ENCODE data around the gene MOV10L1. TPM values are rescaled to one million over a fixed set of nuclear protein-coding genes. Genes with fewer than 3 reads are reported as not detected.
"Not testable (repeated sequence)": the region's sequence is repeated elsewhere in the genome, so short reads cannot be mapped to it uniquely, and the experiment has no call there.

The MOV10L1 gene
- total and polyA plus RNA-seq, 5 donors from 2014 or later: not detected

DNA sequence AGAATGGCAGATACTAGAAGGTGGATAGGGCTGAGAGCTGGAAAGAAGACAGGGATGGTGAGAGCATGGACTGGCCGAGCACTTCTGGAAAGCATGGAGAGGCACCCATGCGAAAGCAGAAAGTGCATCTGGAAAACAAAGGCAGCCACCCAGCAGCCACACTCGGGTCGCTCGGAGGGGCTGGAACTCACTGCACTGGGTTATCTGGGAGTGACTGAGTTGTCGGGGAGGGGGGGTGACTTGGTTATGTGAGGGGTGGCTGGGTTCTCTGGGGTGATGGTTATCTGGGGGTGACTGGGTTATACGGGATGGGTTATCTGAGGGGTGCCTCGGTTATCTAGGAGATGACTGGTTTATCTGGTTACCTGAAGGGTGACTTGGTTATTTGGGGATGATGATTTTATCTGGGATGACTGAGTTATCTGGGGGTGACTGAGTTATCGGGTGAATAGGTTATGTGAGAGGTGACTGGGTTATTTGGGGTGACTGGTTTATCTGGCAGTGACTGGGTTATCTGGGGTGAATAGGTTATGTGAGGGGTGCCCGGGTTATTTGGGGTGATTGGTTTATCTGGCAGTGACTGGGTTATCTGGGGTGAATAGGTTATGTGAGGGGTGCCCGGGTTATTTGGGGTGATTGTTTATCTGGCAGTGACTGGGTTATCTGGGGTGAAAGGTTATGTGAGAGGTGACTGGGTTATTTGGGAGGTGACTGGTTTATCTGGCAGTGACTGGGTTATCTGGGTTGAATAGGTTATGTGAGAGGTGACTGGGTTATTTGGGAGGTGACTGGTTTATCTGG lies 78.1 kb downstream of the MOV10L1 start:
- no peak overlapping the region for H3K27ac Mint-ChIP-seq
- no peaks in the 10 kb centered on the region for H3K9me3 Mint-ChIP-seq
- peaks cover 0 to 10% (median 2%) of the 10 kb centered on the region in 4 donors for H3K4me1 Mint-ChIP-seq
- no peak overlapping the region for H3K4me3 Mint-ChIP-seq
- H3K36me3 Mint-ChIP-seq: no peaks in the 10 kb centered on the region
- H3K4me1 ChIP-seq (ENCODE audit: control insufficient read depth, insufficient read depth, low read length, poor library complexity, severe bottlenecking): no peaks in the 10 kb centered on the region
- no peaks in the 10 kb centered on the region for H3K36me3 ChIP-seq (ENCODE audit: control insufficient read depth, insufficient read depth, low read length)
- DNase-seq (no peak), ATAC-seq (ENCODE audit: low read depth in 2 of 2) (no peak)
- H3K4me3 ChIP-seq (ENCODE audit: low read depth, low read length): no peak overlapping the region
- peaks cover 4% of the 10 kb centered on the region for H3K27me3 ChIP-seq (ENCODE audit: control insufficient read depth, insufficient read depth, low read length)
- H3K9me3 ChIP-seq (ENCODE audit: control insufficient read depth in 2 of 2, low read length in 2 of 2): no peaks in the 10 kb centered on the region
- H3K27ac ChIP-seq (ENCODE audit: insufficient read depth, low read length, poor library complexity, severe bottlenecking): no peak overlapping the region
- peaks cover 45% of the 10 kb centered on the region for H3K27me3 Mint-ChIP-seq

GRCh38 chr22:50168490-50169180 lies 78.8 kb downstream of the MOV10L1 start:
- H3K4me1 Mint-ChIP-seq; H3K9me3 Mint-ChIP-seq; H3K4me3 ChIP-seq (ENCODE audit: low read depth, low read length); H3K27me3 ChIP-seq (ENCODE audit: control insufficient read depth, insufficient read depth, low read length); H3K36me3 ChIP-seq (ENCODE audit: control insufficient read depth, insufficient read depth, low read length); H3K4me1 ChIP-seq (ENCODE audit: control insufficient read depth, insufficient read depth, low read length, poor library complexity, severe bottlenecking); DNase-seq; H3K27ac ChIP-seq (ENCODE audit: insufficient read depth, low read length, poor library complexity, severe bottlenecking); H3K9me3 ChIP-seq (ENCODE audit: control insufficient read depth in 2 of 2, low read length in 2 of 2); H3K36me3 Mint-ChIP-seq; H3K27ac Mint-ChIP-seq; ATAC-seq (ENCODE audit: low read depth in 2 of 2): not testable (repeated sequence)
- Mint-ChIP-seq H3K27me3 (peaks cover 52% of the 10 kb centered on the region), H3K4me3 (peak overlapping the region; percentile 70 to 92 (median 72))

DNA sequence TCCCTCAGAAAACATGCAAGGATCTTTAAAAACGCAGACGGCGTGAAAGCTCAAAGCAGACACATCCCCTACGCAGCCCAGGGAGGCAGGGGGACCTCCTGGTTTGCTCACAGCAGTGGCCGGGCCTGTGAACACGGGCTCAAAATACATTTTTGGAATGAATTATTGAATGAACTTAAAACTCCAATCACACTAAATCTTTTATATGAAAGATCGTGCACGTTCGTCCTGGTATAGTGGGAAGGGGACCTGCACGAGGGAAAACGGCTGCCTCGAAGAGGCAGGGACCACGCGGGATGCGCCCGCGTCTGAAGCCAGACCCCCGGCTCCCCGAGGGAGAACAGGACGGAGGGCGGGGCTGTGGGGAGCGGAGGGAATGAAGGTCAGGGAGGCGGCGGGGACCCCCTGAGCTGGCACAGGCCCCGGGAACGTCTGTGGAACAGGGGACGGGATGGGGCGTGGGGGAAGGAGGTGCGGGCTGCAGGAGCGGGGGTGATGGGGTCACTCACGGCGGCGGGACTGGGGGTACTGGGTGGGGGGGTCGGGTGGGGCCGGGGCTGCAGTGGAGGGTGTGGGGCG lies 79.5 kb downstream of the MOV10L1 start:
- Histone ChIP-seq H3K27ac (ENCODE audit: insufficient read depth, low read length, poor library complexity, severe bottlenecking) (no peak overlapping the region), H3K9me3 (ENCODE audit: control insufficient read depth in 2 of 2, low read length in 2 of 2) (no peaks in the 10 kb centered on the region), H3K4me1 (ENCODE audit: control insufficient read depth, insufficient read depth, low read length, poor library complexity, severe bottlenecking) (no peaks in the 10 kb centered on the region), H3K27me3 (ENCODE audit: control insufficient read depth, insufficient read depth, low read length) (peaks cover 4% of the 10 kb centered on the region), H3K4me3 (ENCODE audit: low read depth, low read length) (no peak overlapping the region), H3K36me3 (ENCODE audit: control insufficient read depth, insufficient read depth, low read length) (no peaks in the 10 kb centered on the region)
- peak overlapping the region; percentile 70 to 92 (median 72) for H3K4me3 Mint-ChIP-seq
- no peak for DNase-seq
- no peak for ATAC-seq (ENCODE audit: low read depth in 2 of 2)
- H3K36me3 Mint-ChIP-seq: no peaks in the 10 kb centered on the region
- peaks cover 52% of the 10 kb centered on the region for H3K27me3 Mint-ChIP-seq
- no peaks in the 10 kb centered on the region for H3K9me3 Mint-ChIP-seq
- peaks cover 0 to 10% (median 2%) of the 10 kb centered on the region in 4 donors for H3K4me1 Mint-ChIP-seq
- H3K27ac Mint-ChIP-seq: no peak overlapping the region

GRCh38 chr22:50169774-50170341 lies 80.1 kb downstream of the MOV10L1 start:
- no peaks in the 10 kb centered on the region for H3K36me3 Mint-ChIP-seq
- peaks cover 0 to 10% (median 2%) of the 10 kb centered on the region in 4 donors for H3K4me1 Mint-ChIP-seq
- ATAC-seq (ENCODE audit: low read depth in 2 of 2) (peak in 1 of 2 donors; percentile 27), DNase-seq (peak in 1 of 3 donors; percentile 62)
- no peaks in the 10 kb centered on the region for H3K9me3 Mint-ChIP-seq
- no peaks in the 10 kb centered on the region for H3K36me3 ChIP-seq (ENCODE audit: control insufficient read depth, insufficient read depth, low read length)
- no peaks in the 10 kb centered on the region for H3K9me3 ChIP-seq (ENCODE audit: control insufficient read depth in 2 of 2, low read length in 2 of 2)
- H3K27ac ChIP-seq (ENCODE audit: insufficient read depth, low read length, poor library complexity, severe bottlenecking): no peak overlapping the region
- H3K27me3 Mint-ChIP-seq: peaks cover 55% of the 10 kb centered on the region
- no peak overlapping the region for H3K27ac Mint-ChIP-seq
- no peak overlapping the region for H3K4me3 ChIP-seq (ENCODE audit: low read depth, low read length)
- no peaks in the 10 kb centered on the region for H3K4me1 ChIP-seq (ENCODE audit: control insufficient read depth, insufficient read depth, low read length, poor library complexity, severe bottlenecking)
- H3K27me3 ChIP-seq (ENCODE audit: control insufficient read depth, insufficient read depth, low read length): peaks cover 4% of the 10 kb centered on the region
- no peak overlapping the region for H3K4me3 Mint-ChIP-seq

DNA sequence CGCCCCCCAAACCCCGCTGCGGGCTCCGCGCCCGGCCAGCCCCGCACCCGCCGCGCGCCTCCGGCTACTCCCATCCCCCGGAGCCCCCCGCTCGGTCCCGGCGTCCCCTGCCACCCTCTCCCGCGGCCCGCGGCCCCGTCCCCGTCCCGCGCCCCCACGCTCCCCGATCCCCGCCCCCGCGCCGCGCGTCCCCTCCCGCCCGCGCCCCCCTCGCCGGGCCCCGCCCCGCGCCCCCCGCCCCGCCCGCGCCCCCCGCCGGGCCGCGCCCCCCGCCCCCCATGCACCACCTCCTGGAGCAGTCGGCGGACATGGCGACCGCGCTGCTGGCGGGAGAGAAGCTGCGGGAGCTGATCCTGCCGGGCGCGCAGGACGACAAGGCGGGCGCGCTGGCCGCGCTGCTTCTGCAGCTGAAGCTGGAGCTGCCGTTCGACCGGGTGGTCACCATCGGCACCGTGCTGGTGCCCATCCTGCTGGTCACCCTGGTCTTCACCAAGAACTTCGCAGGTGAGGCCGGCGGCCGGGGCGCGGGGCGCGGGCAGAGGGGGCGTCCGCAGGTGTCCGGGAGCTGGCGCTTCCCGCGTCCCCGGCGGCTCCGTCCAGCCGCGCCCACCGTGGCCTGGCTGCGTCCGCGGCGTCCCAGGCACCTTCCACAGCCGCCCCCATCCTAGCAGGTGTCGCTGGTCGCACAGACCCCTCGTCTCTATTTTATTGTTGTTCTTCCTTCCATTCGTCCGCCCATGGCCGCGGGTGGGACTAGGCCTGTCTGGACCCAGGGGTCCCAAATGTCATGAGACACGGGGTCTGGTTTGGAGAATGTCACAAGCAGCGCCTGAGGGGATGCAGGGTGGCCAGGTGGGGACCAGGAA lies 80.9 kb downstream of the MOV10L1 start, which contains the start of gene PANX2:
TSS of gene PANX2 (plus strand) at position 279 of the 866 bp plus-strand sequence. CDS start at position 279, 0 bp downstream.
- DNase-seq (no peak), ATAC-seq (ENCODE audit: low read depth in 2 of 2) (no peak)
- H3K36me3 ChIP-seq (ENCODE audit: control insufficient read depth, insufficient read depth, low read length): no peaks in the 10 kb centered on the region
- H3K4me3 Mint-ChIP-seq: peak within 1 kb of the TSS in 3 of 4 donors; percentile 52 to 76 (median 57)
- no peaks in the 10 kb centered on the region for H3K4me1 ChIP-seq (ENCODE audit: control insufficient read depth, insufficient read depth, low read length, poor library complexity, severe bottlenecking)
- peaks cover 4% of the 10 kb centered on the region for H3K27me3 ChIP-seq (ENCODE audit: control insufficient read depth, insufficient read depth, low read length)
- no peaks in the 10 kb centered on the region for H3K36me3 Mint-ChIP-seq
- H3K9me3 ChIP-seq (ENCODE audit: control insufficient read depth in 2 of 2, low read length in 2 of 2): no peaks in the 10 kb centered on the region
- no peak within 1 kb of the TSS for H3K4me3 ChIP-seq (ENCODE audit: low read depth, low read length)
- peak within 1 kb of the TSS in 1 of 3 donors; percentile 76 for H3K27ac Mint-ChIP-seq
- no peak within 1 kb of the TSS for H3K27ac ChIP-seq (ENCODE audit: insufficient read depth, low read length, poor library complexity, severe bottlenecking)
- peaks cover 0 to 10% (median 2%) of the 10 kb centered on the region in 4 donors for H3K4me1 Mint-ChIP-seq
- peaks cover 56% of the 10 kb centered on the region for H3K27me3 Mint-ChIP-seq
- no peaks in the 10 kb centered on the region for H3K9me3 Mint-ChIP-seq

DNA sequence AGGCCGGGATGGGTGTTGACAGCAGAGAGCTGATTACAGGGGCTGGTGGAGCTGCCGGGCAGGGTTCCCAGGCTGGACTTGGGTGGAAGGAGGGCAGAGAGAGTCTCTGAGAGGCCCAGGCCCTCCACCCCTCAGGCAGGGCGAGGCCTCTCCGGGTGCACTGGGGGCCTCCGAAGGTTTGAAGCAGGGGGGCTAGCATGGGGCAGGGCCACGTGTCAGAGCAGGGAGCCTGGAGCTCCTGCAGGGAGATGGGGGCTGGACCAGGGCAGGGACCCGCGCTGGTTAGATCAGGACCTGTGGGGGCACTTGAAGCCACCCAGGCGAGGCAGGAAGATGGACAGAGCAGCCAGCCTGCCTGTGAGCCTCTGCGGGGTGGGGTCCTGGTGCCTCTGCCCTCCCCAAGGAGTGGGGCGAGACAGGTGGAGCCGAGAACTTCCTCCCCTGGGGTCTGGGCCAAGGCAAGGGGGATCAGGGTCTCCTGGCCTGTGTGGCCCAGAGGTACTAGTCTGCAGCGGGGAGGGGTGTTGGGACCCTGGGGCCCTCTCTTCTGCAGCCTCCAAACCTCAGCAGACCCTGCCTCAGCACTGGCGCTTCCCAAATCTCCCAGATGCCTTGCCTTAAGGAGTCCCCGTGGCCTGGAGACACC lies 81.6 kb downstream of the MOV10L1 start:
- H3K4me3 Mint-ChIP-seq: peak overlapping the region; percentile 10 to 76 (median 54)
- DNase-seq (no peak), ATAC-seq (ENCODE audit: low read depth in 2 of 2) (no peak)
- Histone ChIP-seq H3K27me3 (ENCODE audit: control insufficient read depth, insufficient read depth, low read length) (peaks cover 4% of the 10 kb centered on the region), H3K9me3 (ENCODE audit: control insufficient read depth in 2 of 2, low read length in 2 of 2) (no peaks in the 10 kb centered on the region), H3K4me3 (ENCODE audit: low read depth, low read length) (no peak overlapping the region), H3K4me1 (ENCODE audit: control insufficient read depth, insufficient read depth, low read length, poor library complexity, severe bottlenecking) (no peaks in the 10 kb centered on the region), H3K36me3 (ENCODE audit: control insufficient read depth, insufficient read depth, low read length) (no peaks in the 10 kb centered on the region), H3K27ac (ENCODE audit: insufficient read depth, low read length, poor library complexity, severe bottlenecking) (no peak overlapping the region)
- H3K27ac Mint-ChIP-seq: no peak overlapping the region
- H3K27me3 Mint-ChIP-seq: peaks cover 56% of the 10 kb centered on the region
- no peaks in the 10 kb centered on the region for H3K36me3 Mint-ChIP-seq
- H3K4me1 Mint-ChIP-seq: peaks cover 0 to 10% (median 2%) of the 10 kb centered on the region in 4 donors
- H3K9me3 Mint-ChIP-seq: no peaks in the 10 kb centered on the region
